ENCODE results near the gene TP53TG3D.
"Not testable (repeated sequence)": the region's sequence is repeated elsewhere in the genome, so short reads cannot be mapped to it uniquely, and the experiment has no call there.

TP53TG3D gene

GRCh38 chr16:32252986-32253385, at the start of gene TP53TG3D:
Gene TP53TG3D, plus strand, starts transcription at chr16:32253286. Its CDS starts 68 bp downstream, at chr16:32253354.
- in situ Hi-C loops (cut with MboI; ENCODE audit: low pct_unique_long_range_greater_than_20kb, low sequenced_read_pairs, unreplicated experiment) = not testable (repeated sequence)

DNA sequence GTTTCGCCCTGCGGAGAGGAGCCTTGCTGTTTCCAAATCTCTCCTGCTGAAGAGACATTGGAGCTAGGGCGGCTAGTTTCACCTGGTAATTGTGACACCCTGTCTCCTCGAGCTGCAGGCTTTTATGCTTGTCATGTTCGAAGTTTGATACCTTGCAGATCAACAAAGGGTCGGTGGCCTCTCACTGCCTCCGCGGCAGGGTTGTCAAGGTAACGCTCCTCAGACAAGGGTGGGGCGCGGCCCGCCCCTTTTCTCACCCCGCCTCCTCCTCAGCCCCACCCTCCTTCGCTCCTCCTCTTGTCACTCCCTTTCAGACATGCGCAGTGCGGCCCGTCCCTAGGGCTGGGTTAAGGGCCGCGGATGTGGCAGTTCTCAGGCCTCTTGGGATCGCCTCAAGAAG, 421 bp downstream of the TP53TG3D start:
- in situ Hi-C loops (cut with MboI; ENCODE audit: low pct_unique_long_range_greater_than_20kb, low sequenced_read_pairs, unreplicated experiment); DNase-seq (ENCODE audit: low spot score): not testable (repeated sequence)

More at GRCh38 chr16:32252986-32253385, at the start of gene TP53TG3D:
- DNase-seq (ENCODE audit: low spot score) = not testable (repeated sequence)

GRCh38 chr16:32261526-32261925, 8.4 kb downstream of the TP53TG3D start:
- DNase-seq (ENCODE audit: low spot score); in situ Hi-C loops (cut with MboI; ENCODE audit: low pct_unique_long_range_greater_than_20kb, low sequenced_read_pairs, unreplicated experiment): not testable (repeated sequence)

DNA sequence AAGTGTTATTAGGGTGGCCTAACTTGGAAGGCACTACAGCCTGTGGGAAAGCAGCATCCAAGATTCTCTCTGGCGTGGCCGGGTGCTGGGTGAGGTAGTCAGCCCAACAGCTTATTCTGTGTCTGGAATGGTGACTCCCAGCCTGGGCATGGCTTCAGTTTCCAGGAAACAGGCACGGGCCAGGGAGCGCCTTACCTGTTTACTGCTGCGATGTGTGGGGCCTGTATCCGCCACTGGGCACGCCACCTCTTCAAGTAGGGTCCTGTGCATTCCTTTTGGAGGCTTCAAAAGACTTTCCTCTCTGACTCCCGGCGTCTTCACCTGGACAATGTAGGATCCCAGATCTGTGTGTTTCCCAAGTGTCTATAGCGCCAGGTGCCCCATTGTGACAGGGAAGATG, 10.5 kb downstream of the TP53TG3D start:
- in situ Hi-C loops (cut with MboI; ENCODE audit: low pct_unique_long_range_greater_than_20kb, low sequenced_read_pairs, unreplicated experiment); DNase-seq (ENCODE audit: low spot score): not testable (repeated sequence)

GRCh38 chr16:32281910-32282309, 28.8 kb downstream of the TP53TG3D start:
- in situ Hi-C loops (cut with MboI; ENCODE audit: low pct_unique_long_range_greater_than_20kb, low sequenced_read_pairs, unreplicated experiment); DNase-seq (ENCODE audit: low spot score): not testable (repeated sequence)

GRCh38 chr16:32283024-32283423, 29.9 kb downstream of the TP53TG3D start:
- DNase-seq (ENCODE audit: low spot score); in situ Hi-C loops (cut with MboI; ENCODE audit: low pct_unique_long_range_greater_than_20kb, low sequenced_read_pairs, unreplicated experiment): not testable (repeated sequence)

DNA sequence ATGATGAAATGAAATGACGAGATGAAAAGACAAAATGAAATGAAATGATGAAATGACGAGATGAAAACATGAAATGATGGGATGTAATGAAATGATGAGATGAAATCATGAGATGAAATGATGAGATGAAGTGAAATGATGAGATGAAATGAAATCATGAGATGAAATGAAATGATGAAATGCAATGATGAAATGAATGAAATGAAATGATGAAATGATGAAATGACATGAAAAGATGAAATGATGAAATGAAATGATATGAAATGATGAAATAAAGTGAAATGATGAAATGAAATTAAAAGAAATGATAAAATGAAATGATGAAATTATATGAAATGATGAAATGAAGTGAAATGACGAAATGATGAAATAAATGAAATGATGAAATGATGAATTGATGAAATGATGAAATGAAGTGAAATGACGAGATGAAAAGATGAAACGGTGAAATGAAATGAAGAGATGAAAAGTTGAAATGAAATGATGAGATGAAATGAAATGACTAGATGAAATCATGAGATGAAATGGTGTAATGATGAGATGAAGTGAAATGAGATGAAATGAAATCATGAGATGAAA, 30.9 kb downstream of the TP53TG3D start:
- in situ Hi-C loops (cut with MboI; ENCODE audit: low pct_unique_long_range_greater_than_20kb, low sequenced_read_pairs, unreplicated experiment); DNase-seq (ENCODE audit: low spot score): not testable (repeated sequence)

DNA sequence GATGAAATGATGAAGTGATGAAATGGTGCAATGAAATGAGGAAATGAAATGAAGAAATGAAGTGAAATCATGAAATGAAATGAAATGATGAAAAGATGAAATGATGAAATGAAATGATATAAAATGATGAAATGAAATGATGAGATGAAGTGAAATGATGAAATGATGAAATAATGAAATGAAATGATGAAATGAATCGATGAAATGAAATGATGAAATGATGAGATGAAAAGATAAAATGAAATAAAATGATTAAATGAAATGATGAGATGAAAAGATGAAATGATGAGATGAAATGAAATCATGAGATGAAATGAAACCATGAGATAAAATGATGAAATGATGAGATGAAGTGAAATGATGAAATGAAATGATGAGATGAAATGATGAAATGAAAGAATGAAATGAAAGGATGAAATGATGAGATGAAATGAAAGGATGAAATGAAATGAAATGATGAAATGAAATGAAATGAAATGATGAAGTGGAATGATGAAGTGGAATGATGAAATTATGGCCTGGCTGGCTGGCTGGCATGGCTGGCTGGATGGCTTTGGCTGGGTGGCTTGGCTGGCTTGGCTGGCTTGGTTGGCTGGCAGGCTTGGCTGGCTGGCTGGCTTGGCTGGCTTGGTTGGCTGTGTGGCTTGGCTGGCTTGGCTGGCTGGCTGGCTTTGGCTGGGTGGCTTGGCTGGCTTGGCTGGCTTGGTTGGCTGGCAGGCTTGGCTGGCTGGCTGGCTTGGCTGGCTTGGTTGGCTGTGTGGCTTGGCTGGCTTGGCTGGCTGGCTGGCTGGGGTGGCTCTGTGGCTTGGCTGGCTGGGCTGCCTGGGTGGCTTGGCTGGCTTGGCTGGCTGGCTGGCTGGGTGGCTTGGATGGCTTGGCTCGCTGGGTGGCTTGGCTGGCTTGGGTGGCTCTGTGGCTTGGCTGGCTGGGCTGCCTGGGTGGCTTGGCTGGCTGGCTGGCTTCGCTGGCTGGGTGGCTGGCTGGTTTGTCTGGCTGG, 32.0 kb downstream of the TP53TG3D start:
- in situ Hi-C loops (cut with MboI; ENCODE audit: low pct_unique_long_range_greater_than_20kb, low sequenced_read_pairs, unreplicated experiment); DNase-seq (ENCODE audit: low spot score): not testable (repeated sequence)

DNA sequence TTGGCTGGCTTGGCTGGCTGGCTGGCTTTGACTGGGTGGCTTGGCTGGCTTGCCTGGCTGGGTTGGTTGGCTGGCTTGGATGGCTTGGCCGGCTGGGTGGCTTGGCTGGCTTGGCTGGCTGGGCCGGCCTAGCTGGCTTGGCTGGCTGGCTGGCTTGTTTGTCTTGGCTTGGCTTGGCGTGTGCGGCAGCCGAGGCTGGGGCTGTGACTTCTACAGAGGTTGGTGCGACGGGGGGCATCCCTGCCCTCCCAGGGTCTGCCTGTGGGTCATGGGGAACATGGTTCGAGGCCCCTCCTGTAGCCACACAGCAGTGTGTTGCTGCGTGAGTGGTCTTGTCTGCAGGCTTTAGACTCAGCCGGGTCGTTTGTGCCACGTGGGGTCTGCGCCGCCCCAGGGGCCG, 33.1 kb downstream of the TP53TG3D start:
- DNase-seq (ENCODE audit: low spot score); in situ Hi-C loops (cut with MboI; ENCODE audit: low pct_unique_long_range_greater_than_20kb, low sequenced_read_pairs, unreplicated experiment): not testable (repeated sequence)

GRCh38 chr16:32287743-32288142, 34.7 kb downstream of the TP53TG3D start:
- DNase-seq (ENCODE audit: low spot score); in situ Hi-C loops (cut with MboI; ENCODE audit: low pct_unique_long_range_greater_than_20kb, low sequenced_read_pairs, unreplicated experiment): not testable (repeated sequence)

- in situ Hi-C loops (cut with MboI; ENCODE audit: low pct_unique_long_range_greater_than_20kb, low sequenced_read_pairs, unreplicated experiment); DNase-seq (ENCODE audit: low spot score): not testable (repeated sequence)
Measured at GRCh38 chr16:32289197-32289596, 36.1 kb downstream of the TP53TG3D start.

- DNase-seq (ENCODE audit: low spot score); in situ Hi-C loops (cut with MboI; ENCODE audit: low pct_unique_long_range_greater_than_20kb, low sequenced_read_pairs, unreplicated experiment): not testable (repeated sequence)
Measured at GRCh38 chr16:32302776-32303175, 49.7 kb downstream of the TP53TG3D start.

Data from GM13977 (cell line).